Rectal smooth muscle tissue (tissue), 1 donor: ENCODE results near the gene BCL11A.

ENCODE experiments used
- H3K27ac ChIP-seq: one replicate; pipeline ENCODE4 v1.7.0; 2013; ENCODE audit warnings: low read depth, low read length, inconsistent platforms
- H3K27me3 ChIP-seq: one replicate; pipeline ENCODE4 v1.7.0; 2013; ENCODE audit warnings: low read length; ENCODE audit not compliant: control insufficient read depth, insufficient read depth
- H3K36me3 ChIP-seq: one replicate; pipeline ENCODE4 v1.7.0; 2013; ENCODE audit warnings: low read length; ENCODE audit not compliant: control insufficient read depth, insufficient read depth
- H3K4me1 ChIP-seq: one replicate; pipeline ENCODE4 v1.7.0; 2013; ENCODE audit warnings: low read length; ENCODE audit not compliant: control insufficient read depth, insufficient read depth
- H3K4me3 ChIP-seq: one replicate; pipeline ENCODE4 v1.7.0; 2013; ENCODE audit warnings: low read length
- H3K9ac ChIP-seq: one replicate; pipeline ENCODE4 v1.7.0; 2013; ENCODE audit warnings: low read length

Gene BCL11A

GRCh38 chr2:60518567-60518966 lies 34.9 kb downstream of the BCL11A start:
- Histone ChIP-seq H3K4me1 (peaks cover 11% of the 10 kb centered on the region), H3K27me3 (no peaks in the 10 kb centered on the region), H3K9ac (no peak overlapping the region), H3K36me3 (no peaks in the 10 kb centered on the region), H3K4me3 (no peak overlapping the region), H3K27ac (no peak overlapping the region)

- Histone ChIP-seq H3K27me3 (no peaks in the 10 kb centered on the region), H3K4me1 (peaks cover 11% of the 10 kb centered on the region), H3K36me3 (no peaks in the 10 kb centered on the region), H3K27ac (no peak overlapping the region), H3K4me3 (no peak overlapping the region), H3K9ac (no peak overlapping the region)
These were observed 36.0 kb downstream of the BCL11A start for GRCh38 chr2:60517446-60517845.

GRCh38 chr2:60516826-60517225 lies 36.6 kb downstream of the BCL11A start:
- no peaks in the 10 kb centered on the region for H3K27me3 ChIP-seq
- H3K4me3 ChIP-seq = no peak overlapping the region
- H3K4me1 ChIP-seq = peaks cover 11% of the 10 kb centered on the region
- H3K36me3 ChIP-seq = no peaks in the 10 kb centered on the region
- no peak overlapping the region for H3K9ac ChIP-seq
- peak overlapping the region; percentile 75 for H3K27ac ChIP-seq

GRCh38 chr2:60516383-60516811 lies 37.1 kb downstream of the BCL11A start:
- H3K27ac ChIP-seq = peak overlapping the region; percentile 75
- H3K9ac ChIP-seq = peak overlapping the region; percentile 27
- H3K36me3 ChIP-seq = no peaks in the 10 kb centered on the region
- peaks cover 11% of the 10 kb centered on the region for H3K4me1 ChIP-seq
- no peak overlapping the region for H3K4me3 ChIP-seq
- H3K27me3 ChIP-seq = no peaks in the 10 kb centered on the region

- no peak overlapping the region for H3K4me3 ChIP-seq
- peaks cover 11% of the 10 kb centered on the region for H3K4me1 ChIP-seq
- H3K27me3 ChIP-seq = no peaks in the 10 kb centered on the region
- no peak overlapping the region for H3K9ac ChIP-seq
- no peaks in the 10 kb centered on the region for H3K36me3 ChIP-seq
- H3K27ac ChIP-seq = peak overlapping the region; percentile 75
These were observed 37.7 kb downstream of the BCL11A start for GRCh38 chr2:60515721-60516226.

GRCh38 chr2:60513996-60514395 lies 39.5 kb downstream of the BCL11A start:
- H3K4me1 ChIP-seq = peaks cover 11% of the 10 kb centered on the region
- H3K36me3 ChIP-seq = no peaks in the 10 kb centered on the region
- H3K9ac ChIP-seq = no peak overlapping the region
- no peak overlapping the region for H3K4me3 ChIP-seq
- H3K27me3 ChIP-seq = no peaks in the 10 kb centered on the region
- H3K27ac ChIP-seq = no peak overlapping the region

GRCh38 chr2:60513191-60513590 lies 40.3 kb downstream of the BCL11A start:
- no peaks in the 10 kb centered on the region for H3K36me3 ChIP-seq
- H3K4me1 ChIP-seq = peaks cover 14% of the 10 kb centered on the region
- no peak overlapping the region for H3K27ac ChIP-seq
- H3K27me3 ChIP-seq = no peaks in the 10 kb centered on the region
- H3K9ac ChIP-seq = no peak overlapping the region
- no peak overlapping the region for H3K4me3 ChIP-seq

GRCh38 chr2:60512641-60513040 lies 40.8 kb downstream of the BCL11A start:
- Histone ChIP-seq H3K9ac (no peak overlapping the region), H3K4me1 (peaks cover 18% of the 10 kb centered on the region), H3K27me3 (no peaks in the 10 kb centered on the region), H3K36me3 (no peaks in the 10 kb centered on the region), H3K4me3 (no peak overlapping the region), H3K27ac (no peak overlapping the region)

- Histone ChIP-seq H3K36me3 (no peaks in the 10 kb centered on the region), H3K27me3 (no peaks in the 10 kb centered on the region), H3K4me1 (peaks cover 20% of the 10 kb centered on the region), H3K9ac (no peak overlapping the region), H3K27ac (no peak overlapping the region), H3K4me3 (no peak overlapping the region)
These were observed 41.3 kb downstream of the BCL11A start for GRCh38 chr2:60512062-60512622.

- no peak overlapping the region for H3K27ac ChIP-seq
- no peak overlapping the region for H3K9ac ChIP-seq
- no peaks in the 10 kb centered on the region for H3K27me3 ChIP-seq
- peaks cover 9% of the 10 kb centered on the region for H3K4me1 ChIP-seq
- H3K4me3 ChIP-seq = no peak overlapping the region
- H3K36me3 ChIP-seq = no peaks in the 10 kb centered on the region
These were observed 42.7 kb downstream of the BCL11A start for GRCh38 chr2:60510713-60511112.

- Histone ChIP-seq H3K4me1 (peaks cover 9% of the 10 kb centered on the region), H3K9ac (no peak overlapping the region), H3K27me3 (no peaks in the 10 kb centered on the region), H3K36me3 (no peaks in the 10 kb centered on the region), H3K4me3 (no peak overlapping the region), H3K27ac (no peak overlapping the region)
These were observed 44.4 kb downstream of the BCL11A start for GRCh38 chr2:60509066-60509465.

- Histone ChIP-seq H3K36me3 (no peaks in the 10 kb centered on the region), H3K9ac (no peak overlapping the region), H3K4me3 (no peak overlapping the region), H3K4me1 (peaks cover 9% of the 10 kb centered on the region), H3K27me3 (no peaks in the 10 kb centered on the region), H3K27ac (no peak overlapping the region)
These were observed 45.0 kb downstream of the BCL11A start for GRCh38 chr2:60508339-60508917.
